HG03432 (cell line): Measurements from ENCODE around the gene COL3A1.

Source experiments
- ATAC-seq: cut with Tn5 transposase; IDR thresholded peaks from one replicate; pipeline ENCODE4 v1.9.1; 2021; ENCODE audit warnings: mild to moderate bottlenecking, moderate library complexity; ENCODE audit not compliant: unreplicated experiment

Gene COL3A1

GRCh38 chr2:188974164-188974563 lies at the start of gene COL3A1:
Gene COL3A1 (plus strand): TSS chr2:188974373. CDS start chr2:188974490, 117 bp downstream.
- no peak for ATAC-seq

- ATAC-seq: no peak
Measured at GRCh38 chr2:188928643-188929042, 45.5 kb upstream of the COL3A1 start.

GRCh38 chr2:188931361-188931760 lies 42.8 kb upstream of the COL3A1 start:
- ATAC-seq: no peak

GRCh38 chr2:188937228-188938220 lies 36.6 kb upstream of the COL3A1 start:
- ATAC-seq: no peak

GRCh38 chr2:188940171-188940570 lies 34.0 kb upstream of the COL3A1 start:
- ATAC-seq: no peak

GRCh38 chr2:188944442-188944841 lies 29.7 kb upstream of the COL3A1 start:
- ATAC-seq: no peak

GRCh38 chr2:188949046-188949818 lies 24.9 kb upstream of the COL3A1 start:
- no peak for ATAC-seq

- no peak for ATAC-seq
Measured at GRCh38 chr2:188952901-188953300, 21.3 kb upstream of the COL3A1 start.

GRCh38 chr2:188956290-188956689 lies 17.9 kb upstream of the COL3A1 start:
- ATAC-seq: no peak

- no peak for ATAC-seq
Measured at GRCh38 chr2:188956961-188957360, 17.2 kb upstream of the COL3A1 start.

- no peak for ATAC-seq
Measured at GRCh38 chr2:188957646-188958045, 16.5 kb upstream of the COL3A1 start.

- no peak for ATAC-seq
Measured at GRCh38 chr2:188963741-188964140, 10.4 kb upstream of the COL3A1 start.

- no peak for ATAC-seq
Measured at GRCh38 chr2:188964976-188965546, 9.1 kb upstream of the COL3A1 start.

- no peak for ATAC-seq
Measured at GRCh38 chr2:188965563-188965962, 8.6 kb upstream of the COL3A1 start.

- ATAC-seq: no peak
Measured at GRCh38 chr2:188966079-188966571, 8.0 kb upstream of the COL3A1 start.

GRCh38 chr2:188966728-188967440 lies 7.3 kb upstream of the COL3A1 start:
- no peak for ATAC-seq

- peak; percentile 41 for ATAC-seq
Measured at GRCh38 chr2:188969236-188969635, 4.9 kb upstream of the COL3A1 start.

- ATAC-seq: peak; percentile 68
Measured at GRCh38 chr2:188969651-188970050, 4.5 kb upstream of the COL3A1 start.

GRCh38 chr2:188970211-188970610 lies 4.0 kb upstream of the COL3A1 start:
- ATAC-seq: no peak

GRCh38 chr2:188971432-188971861 lies 2.7 kb upstream of the COL3A1 start:
- ATAC-seq: no peak
